Upper lobe of right lung (tissue), 1 donor: Measurements from ENCODE around the gene MASP1. TPM values are rescaled to one million over a fixed set of nuclear protein-coding genes. Genes with fewer than 3 reads are reported as not detected.
A peak's percentile ranks its signal among the peaks of the same experiment; 100 is the strongest.

ENCODE experiments used
- ATAC-seq: fragments of 200-7000 bp; cut with Tn5 transposase; one replicate; pipeline ENCODE4 v1.9.1; 2020; ENCODE audit warnings: mild to moderate bottlenecking, moderate library complexity
- DNase-seq: peaks from one replicate; pipeline ENCODE4 v3.0.0-alpha.2; 2020
- H3K27ac ChIP-seq: fragments of 200-600 bp; one replicate; pipeline ENCODE4 v1.8.0; 2022
- H3K27me3 ChIP-seq: fragments of 200-600 bp; one replicate; pipeline ENCODE4 v1.8.0; 2022; ENCODE audit warnings: mild to moderate bottlenecking
- H3K36me3 ChIP-seq: fragments of 200-600 bp; one replicate; pipeline ENCODE4 v1.8.0; 2022
- H3K4me1 ChIP-seq: fragments of 200-600 bp; one replicate; pipeline ENCODE4 v1.8.0; 2022
- H3K4me3 ChIP-seq: fragments of 200-600 bp; one replicate; pipeline ENCODE4 v1.8.0; 2022; ENCODE audit warnings: mild to moderate bottlenecking
- H3K9me3 ChIP-seq: fragments of 200-600 bp; one replicate; pipeline ENCODE4 v1.8.0; 2022
- CTCF ChIP-seq: fragments of 200-600 bp; IDR thresholded peaks from one replicate; pipeline ENCODE4 v1.8.0; 2022; ENCODE audit warnings: antibody characterized with exemption
- intact Hi-C: fragments of 100-400 bp; cut with DNase I; formaldehyde crosslinking; loops from one replicate; pipeline ENCODE4 v1.11.0; 2022
- total RNA-seq: library from RNA; stranded (reverse); fragmentation: NEBNext Ultra II Directional; extraction: Animal tissue kit (Norgen Biotek cat#: 25700); gene quantifications from one replicate; pipeline ENCODE4 v1.2.1, GENCODE V29; 2021
- donor health status: DM: no; HTN: yes; CAD: no; lungs with severe emphysema.

The MASP1 gene
- total RNA-seq, 1 donor from 2014 or later: 5.9 TPM

GRCh38 chr3:187293516-187294430 lies 2.2 kb upstream of the MASP1 start:
- DNase-seq: no peak
- TF ChIP-seq CTCF: no peak
- intact Hi-C loops: no loop called here

GRCh38 chr3:187292631-187293515 lies 1.3 kb upstream of the MASP1 start:
- ATAC-seq: no peak
- Histone ChIP-seq H3K9me3 (no peaks in the 10 kb centered on the region), H3K4me3 (no peak overlapping the region), H3K27me3 (no peaks in the 10 kb centered on the region), H3K4me1 (peaks cover 12% of the 10 kb centered on the region), H3K36me3 (no peaks in the 10 kb centered on the region), H3K27ac (no peak overlapping the region)
- TF ChIP-seq CTCF: no peak
- intact Hi-C loops: no loop called here
- no peak for DNase-seq

More at GRCh38 chr3:187293516-187294430, 2.2 kb upstream of the MASP1 start:
- no peaks in the 10 kb centered on the region for H3K9me3 ChIP-seq
- ATAC-seq: peak; percentile 34
- H3K36me3 ChIP-seq: no peaks in the 10 kb centered on the region
- H3K27ac ChIP-seq: no peak overlapping the region
- no peak overlapping the region for H3K4me3 ChIP-seq
- peaks cover 9% of the 10 kb centered on the region for H3K4me1 ChIP-seq
- no peaks in the 10 kb centered on the region for H3K27me3 ChIP-seq

GRCh38 chr3:187292181-187292580 lies 644 bp upstream of the MASP1 start:
- no peaks in the 10 kb centered on the region for H3K36me3 ChIP-seq
- no peak overlapping the region for H3K27ac ChIP-seq
- no peak overlapping the region for H3K4me3 ChIP-seq
- DNase-seq (no peak), ATAC-seq (no peak)
- intact Hi-C loops: no loop called here
- H3K27me3 ChIP-seq: no peaks in the 10 kb centered on the region
- TF ChIP-seq CTCF: no peak
- H3K9me3 ChIP-seq: no peaks in the 10 kb centered on the region
- H3K4me1 ChIP-seq: peaks cover 19% of the 10 kb centered on the region

- H3K27me3 ChIP-seq: no peaks in the 10 kb centered on the region
- ATAC-seq (no peak), DNase-seq (no peak)
- H3K4me3 ChIP-seq: peak overlapping the region; percentile 9
- H3K9me3 ChIP-seq: no peaks in the 10 kb centered on the region
- H3K36me3 ChIP-seq: no peaks in the 10 kb centered on the region
- no peak overlapping the region for H3K27ac ChIP-seq
- intact Hi-C loops: no loop called here
- H3K4me1 ChIP-seq: peaks cover 20% of the 10 kb centered on the region
- no peak for TF ChIP-seq CTCF
These were observed 481 bp downstream of the MASP1 start for GRCh38 chr3:187291001-187291511.

- no peak for TF ChIP-seq CTCF
- no peak overlapping the region for H3K27ac ChIP-seq
- no peaks in the 10 kb centered on the region for H3K27me3 ChIP-seq
- H3K4me1 ChIP-seq: peaks cover 20% of the 10 kb centered on the region
- DNase-seq: no peak
- intact Hi-C loops: no loop called here
- no peak for ATAC-seq
- no peaks in the 10 kb centered on the region for H3K36me3 ChIP-seq
- H3K9me3 ChIP-seq: no peaks in the 10 kb centered on the region
- H3K4me3 ChIP-seq: no peak overlapping the region
These were observed 1.0 kb downstream of the MASP1 start for GRCh38 chr3:187290503-187290902.
